Measurements from ENCODE around the gene ZC3HAV1L.
"Not testable (repeated sequence)": the region's sequence is repeated elsewhere in the genome, so short reads cannot be mapped to it uniquely, and the experiment has no call there.

Gene ZC3HAV1L

GRCh38 chr7:139078399-139078798, 42.6 kb upstream of the ZC3HAV1L start:
- no peak for DNase-seq (ENCODE audit: low read depth)

GRCh38 chr7:139077706-139078105, 41.9 kb upstream of the ZC3HAV1L start:
- H3K4me3 ChIP-seq (ENCODE audit: low read depth, low read length); DNase-seq (ENCODE audit: low read depth): not testable (repeated sequence)

More at GRCh38 chr7:139078399-139078798, 42.6 kb upstream of the ZC3HAV1L start:
- no peak overlapping the region for H3K4me3 ChIP-seq (ENCODE audit: low read depth, low read length)
- TF ChIP-seq CTCF (IDR thresholded peaks at IDR 0.05; ENCODE audit: insufficient read depth, low read depth, low read length, missing control alignments) = no peak

GRCh38 chr7:139075871-139076686, 40.2 kb upstream of the ZC3HAV1L start:
- no peak for DNase-seq (ENCODE audit: low read depth)
- no peak for TF ChIP-seq CTCF (IDR thresholded peaks at IDR 0.05; ENCODE audit: insufficient read depth, low read depth, low read length, missing control alignments)
- H3K4me3 ChIP-seq (ENCODE audit: low read depth, low read length) = no peak overlapping the region

- peak; percentile 67 for TF ChIP-seq CTCF (IDR thresholded peaks at IDR 0.05; ENCODE audit: insufficient read depth, low read depth, low read length, missing control alignments)
- H3K4me3 ChIP-seq (ENCODE audit: low read depth, low read length) = no peak overlapping the region
Observed at GRCh38 chr7:139075031-139075652, 39.3 kb upstream of the ZC3HAV1L start.

GRCh38 chr7:139072796-139073195, 37.0 kb upstream of the ZC3HAV1L start:
- TF ChIP-seq CTCF (IDR thresholded peaks at IDR 0.05; ENCODE audit: insufficient read depth, low read depth, low read length, missing control alignments) = no peak
- no peak overlapping the region for H3K4me3 ChIP-seq (ENCODE audit: low read depth, low read length)
- no peak for DNase-seq (ENCODE audit: low read depth)

More at GRCh38 chr7:139075031-139075652, 39.3 kb upstream of the ZC3HAV1L start:
- DNase-seq (ENCODE audit: low read depth) = peak; percentile 83

- no peak for TF ChIP-seq CTCF (IDR thresholded peaks at IDR 0.05; ENCODE audit: insufficient read depth, low read depth, low read length, missing control alignments)
- H3K4me3 ChIP-seq (ENCODE audit: low read depth, low read length) = no peak overlapping the region
- no peak for DNase-seq (ENCODE audit: low read depth)
Observed at GRCh38 chr7:139071680-139072079, 35.8 kb upstream of the ZC3HAV1L start.

GRCh38 chr7:139068544-139069399, 32.9 kb upstream of the ZC3HAV1L start:
- TF ChIP-seq CTCF (IDR thresholded peaks at IDR 0.05; ENCODE audit: insufficient read depth, low read depth, low read length, missing control alignments) = no peak
- no peak for DNase-seq (ENCODE audit: low read depth)
- H3K4me3 ChIP-seq (ENCODE audit: low read depth, low read length) = no peak overlapping the region

Measured in GM12865 (cell line).